Smooth muscle cell (in vitro differentiated cells): ENCODE data around the gene NCAPD2. TPM values are rescaled to one million over a fixed set of nuclear protein-coding genes. Genes with fewer than 3 reads are reported as not detected.
"Not testable (repeated sequence)": the region's sequence is repeated elsewhere in the genome, so short reads cannot be mapped to it uniquely, and the experiment has no call there.

Experiments used
- DNase-seq: peaks from one replicate; lab custom pipeline; 2025; ENCODE audit not compliant: unreplicated experiment; lab: John Stamatoyannopoulos, UW
- H2AFZ ChIP-seq: fragments of 200-600 bp; sonication (generic); 2 replicates; pipeline ENCODE4 v1.6.0; 2016; ENCODE audit warnings: antibody characterized with exemption, low read depth, mild to moderate bottlenecking
- H3F3A ChIP-seq: fragments of 200-600 bp; sonication (generic); 2 replicates; pipeline ENCODE4 v1.6.0; 2017; ENCODE audit warnings: antibody characterized with exemption, low read depth
- H3K27ac ChIP-seq: fragments of 200-600 bp; sonication (generic); 2 replicates; pipeline ENCODE4 v1.5.1; 2016; ENCODE audit warnings: low read depth, mild to moderate bottlenecking
- H3K27me3 ChIP-seq: fragments of 200-600 bp; sonication (generic); 2 replicates; pipeline ENCODE4 v1.6.1; 2016; ENCODE audit warnings: low read depth, mild to moderate bottlenecking
- H3K36me3 ChIP-seq: fragments of 200-600 bp; sonication (generic); 2 replicates; pipeline ENCODE4 v1.5.1; 2016; ENCODE audit warnings: low read depth
- H3K4me1 ChIP-seq: fragments of 200-600 bp; sonication (generic); 2 replicates; pipeline ENCODE4 v1.5.1; 2016; ENCODE audit warnings: low read depth
- H3K4me2 ChIP-seq: fragments of 200-600 bp; sonication (generic); 2 replicates; pipeline ENCODE4 v1.6.0; 2016; ENCODE audit warnings: mild to moderate bottlenecking
- H3K4me3 ChIP-seq: fragments of 200-600 bp; sonication (generic); 2 replicates; pipeline ENCODE4 v1.5.1; 2016; ENCODE audit warnings: mild to moderate bottlenecking
- H3K79me2 ChIP-seq: fragments of 200-600 bp; sonication (generic); 2 replicates; pipeline ENCODE4 v1.6.0; 2016; ENCODE audit warnings: low read depth, mild to moderate bottlenecking
- H3K9ac ChIP-seq: fragments of 200-600 bp; sonication (generic); 2 replicates; pipeline ENCODE4 v1.6.0; 2016; ENCODE audit warnings: low read depth
- H3K9me3 ChIP-seq: fragments of 200-600 bp; sonication (generic); replicated peaks from 2 replicates; pipeline ENCODE4 v1.5.1; 2016; ENCODE audit warnings: low read depth
- H4K20me1 ChIP-seq: fragments of 200-600 bp; sonication (generic); 2 replicates; pipeline ENCODE4 v1.6.0; 2016; ENCODE audit warnings: low read depth
- CTCF ChIP-seq: fragments of 200-600 bp; sonication (generic); IDR thresholded peaks from 2 replicates; pipeline ENCODE4 v1.5.1; 2017; ENCODE audit warnings: borderline replicate concordance, mild to moderate bottlenecking, antibody characterized with exemption; ENCODE audit not compliant: insufficient read depth, poor library complexity, severe bottlenecking
- WGBS: methylation state at CpG from one replicate; pipeline ENCODE4 v1.1.7; 2016; ENCODE audit warnings: low lambda C conversion rate; 5-methylcytosine and 5-hydroxymethylcytosine counted together
- polyA plus RNA-seq: library from polyadenylated mRNA; unstranded; fragments of >200 nt; fragmentation: Nextera tagmentation; extraction: Ambion mirVana; gene quantifications from 2 replicates; pipeline ENCODE4 v1.2.1, GENCODE V29; 2016
- total RNA-seq: library from RNA; depleted of rRNA; stranded (reverse); fragments of >200 nt; gene quantifications from 2 replicates; pipeline ENCODE4 v1.2.3, GENCODE V29; 2014

The NCAPD2 gene
- total and polyA plus RNA-seq, 2 experiments from 2014 or later: 17.6 to 22.7 TPM

GRCh38 chr12:6489449-6489848 lies 4.5 kb upstream of the NCAPD2 start:
- no peak for TF ChIP-seq CTCF
- Histone ChIP-seq H3K36me3 (no peaks in the 10 kb centered on the region), H3K79me2 (peaks cover 9% of the 10 kb centered on the region), H3K4me3 (no peak overlapping the region), H3K27ac (no peak overlapping the region), H3F3A (peaks cover 4% of the 10 kb centered on the region), H4K20me1 (peaks cover 1% of the 10 kb centered on the region), H3K27me3 (no peaks in the 10 kb centered on the region), H3K9ac (no peak overlapping the region), H3K4me1 (peaks cover 9% of the 10 kb centered on the region), H3K4me2 (no peak overlapping the region), H3K9me3 (no peaks in the 10 kb centered on the region), H2AFZ (no peak overlapping the region)
- no peak for DNase-seq
- 72% methylated on average over 4 of the region's 4 CpGs for WGBS

DNA sequence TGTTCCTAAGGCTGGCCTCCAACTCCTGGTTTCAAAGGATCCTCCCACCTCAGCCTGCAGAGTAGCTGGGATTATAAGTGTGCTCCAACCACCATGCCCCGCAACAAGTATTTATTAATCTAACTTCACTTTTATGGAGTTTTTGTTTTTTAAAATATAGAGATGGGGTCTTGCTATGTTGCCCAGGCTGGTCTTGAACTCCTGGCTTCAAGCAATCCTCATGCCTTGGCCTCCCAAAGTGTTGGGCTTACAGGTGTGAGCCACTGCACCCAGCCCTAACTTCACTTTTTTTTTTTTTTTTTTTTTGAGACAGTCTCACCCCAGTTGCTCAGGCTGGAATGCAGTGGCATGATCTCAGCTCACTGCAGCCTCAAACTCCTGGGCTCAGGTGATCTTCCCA lies 3.2 kb upstream of the NCAPD2 start:
- H2AFZ ChIP-seq, H3K4me3 ChIP-seq, H3K4me2 ChIP-seq, H3K27ac ChIP-seq, H3F3A ChIP-seq, H3K9ac ChIP-seq, H4K20me1 ChIP-seq, H3K36me3 ChIP-seq, DNase-seq, H3K9me3 ChIP-seq, H3K27me3 ChIP-seq: not testable (repeated sequence)
- Histone ChIP-seq H3K4me1 (peaks cover 21% of the 10 kb centered on the region), H3K79me2 (peaks cover 21% of the 10 kb centered on the region)
- WGBS: 100% methylated on average over 1 of the region's 1 CpG

- Histone ChIP-seq H4K20me1 (peaks cover 6% of the 10 kb centered on the region), H3K27ac (peak within 1 kb of the TSS; percentile 95), H3K4me1 (peaks cover 21% of the 10 kb centered on the region), H3K79me2 (peaks cover 35% of the 10 kb centered on the region), H3K9ac (peak within 1 kb of the TSS; percentile 94), H3K9me3 (no peaks in the 10 kb centered on the region), H3K27me3 (no peaks in the 10 kb centered on the region), H2AFZ (peak within 1 kb of the TSS; percentile 88), H3K36me3 (no peaks in the 10 kb centered on the region), H3K4me2 (peak within 1 kb of the TSS; percentile 84), H3K4me3 (peak within 1 kb of the TSS; percentile 74), H3F3A (peaks cover 4% of the 10 kb centered on the region)
- WGBS: 2% methylated on average over 37 of the region's 39 CpGs
- peak; percentile 87 for DNase-seq
- no peak for TF ChIP-seq CTCF
Observed at GRCh38 chr12:6492838-6493496, 935 bp upstream of the NCAPD2 start, which contains the start of gene MRPL51. Gene MRPL51, minus strand, starts transcription at chr12:6493262. Its CDS starts 126 bp downstream, at chr12:6493136.

- peak overlapping the region; percentile 74 for H3K4me3 ChIP-seq
- 4% methylated on average over 14 of the region's 14 CpGs for WGBS
- no peaks in the 10 kb centered on the region for H3K36me3 ChIP-seq
- H3K9me3 ChIP-seq: no peaks in the 10 kb centered on the region
- no peak for TF ChIP-seq CTCF
- H3K79me2 ChIP-seq: peaks cover 35% of the 10 kb centered on the region
- H3K27me3 ChIP-seq: no peaks in the 10 kb centered on the region
- peaks cover 4% of the 10 kb centered on the region for H3F3A ChIP-seq
- peak overlapping the region; percentile 4 for H3K9ac ChIP-seq
- peaks cover 6% of the 10 kb centered on the region for H4K20me1 ChIP-seq
- peak overlapping the region; percentile 84 for H3K4me2 ChIP-seq
- peaks cover 21% of the 10 kb centered on the region for H3K4me1 ChIP-seq
- H3K27ac ChIP-seq: peak overlapping the region; percentile 35
- no peak for DNase-seq
- H2AFZ ChIP-seq: peak overlapping the region; percentile 33
Observed at GRCh38 chr12:6494258-6494743, 399 bp downstream of the NCAPD2 start.
